Esophagus squamous epithelium (tissue), 5 donors: ENCODE results near the gene IGFBP3. TPM values are rescaled to one million over a fixed set of nuclear protein-coding genes. Genes with fewer than 3 reads are reported as not detected.
"Not testable (repeated sequence)": the region's sequence is repeated elsewhere in the genome, so short reads cannot be mapped to it uniquely, and the experiment has no call there.

Experiments used
- DNase-seq: peaks from one replicate; lab custom pipeline; 2025; lab: John Stamatoyannopoulos, UW
- H3K27ac ChIP-seq, 4 donors: fragments of 200-600 bp; sonication (generic); one replicate each; pipeline ENCODE4 v1.5.1; 2016 to 2019; ENCODE audit warnings: mild to moderate bottlenecking in 1 of 4
- H3K27me3 ChIP-seq, 4 donors: fragments of 200-600 bp; sonication (generic); 1 replicate in 3 of 4; 2 replicates in 1 of 4; pipeline versions ENCODE4 v1.5.1 to v1.6.0; 2017 to 2021; ENCODE audit warnings: antibody characterized with exemption in 1 of 4
- H3K36me3 ChIP-seq, 3 donors: fragments of 200-600 bp; sonication (generic); one replicate each; pipeline ENCODE4 v1.5.1; 2016 to 2019
- H3K4me1 ChIP-seq, 3 donors: fragments of 200-600 bp; sonication (generic); one replicate each; pipeline ENCODE4 v1.5.1; 2017 to 2019
- H3K4me3 ChIP-seq, 4 donors: fragments of 200-600 bp; sonication (generic); 1 replicate in 3 of 4; 2 replicates in 1 of 4; pipeline ENCODE4 v1.5.1; 2016 to 2019; ENCODE audit warnings: mild to moderate bottlenecking in 2 of 4, moderate library complexity in 1 of 4
- H3K9me3 ChIP-seq, 3 donors: fragments of 200-600 bp; sonication (generic); one replicate each; pipeline ENCODE4 v1.5.1; 2016 to 2019
- POLR2A ChIP-seq, 4 donors: fragments of 450-650 bp; IDR thresholded peaks; one replicate each; pipeline ENCODE4 v1.6.1; 2017; ENCODE audit warnings: antibody characterized with exemption in 4 of 4, mild to moderate bottlenecking in 4 of 4, moderate library complexity in 3 of 4
- WGBS, 2 donors: methylation state at CpG; one replicate each; pipeline ENCODE4 v1.1.5; 2018; 5-methylcytosine and 5-hydroxymethylcytosine counted together
- intact Hi-C: fragments of 100-400 bp; cut with DNase I; formaldehyde crosslinking; loops from one replicate; pipeline ENCODE4 v1.15.0; 2022
- total RNA-seq, 4 donors: library from RNA; depleted of rRNA; stranded (reverse); fragments of >200 nt; gene quantifications; one replicate each; pipeline ENCODE4 v1.1.0, GENCODE V29; 2016
- TF ChIP-seq, protein P1 (sequence below), 6 experiments: fragments of 450-650 bp in 4 of 6; fragments of 200-600 bp in 2 of 6; sonication (generic) in 2 of 6; IDR thresholded peaks; one replicate each; pipeline ENCODE4 v1.5.1; 2016 to 2019; ENCODE audit warnings: antibody characterized with exemption in 6 of 6, mild to moderate bottlenecking in 4 of 6, moderate library complexity in 4 of 6
- donor health status: DM: yes; HTN: yes; CAD: no.

IGFBP3 gene
- total RNA-seq, 4 donors from 2014 or later, result 11.8 to 68.4 (median 47.9) TPM

- Histone ChIP-seq H3K36me3 (no peaks in the 10 kb centered on the region), H3K27me3 (no peaks in the 10 kb centered on the region), H3K4me3 (no peak overlapping the region), H3K9me3 (no peaks in the 10 kb centered on the region), H3K4me1 (no peaks in the 10 kb centered on the region), H3K27ac (no peak overlapping the region)
- intact Hi-C loops, result no loop called here
- no peak for DNase-seq
- 56 to 63% methylated on average over 7 of the region's 7 CpGs for WGBS, 2 donors
- TF ChIP-seq, protein P1, sequence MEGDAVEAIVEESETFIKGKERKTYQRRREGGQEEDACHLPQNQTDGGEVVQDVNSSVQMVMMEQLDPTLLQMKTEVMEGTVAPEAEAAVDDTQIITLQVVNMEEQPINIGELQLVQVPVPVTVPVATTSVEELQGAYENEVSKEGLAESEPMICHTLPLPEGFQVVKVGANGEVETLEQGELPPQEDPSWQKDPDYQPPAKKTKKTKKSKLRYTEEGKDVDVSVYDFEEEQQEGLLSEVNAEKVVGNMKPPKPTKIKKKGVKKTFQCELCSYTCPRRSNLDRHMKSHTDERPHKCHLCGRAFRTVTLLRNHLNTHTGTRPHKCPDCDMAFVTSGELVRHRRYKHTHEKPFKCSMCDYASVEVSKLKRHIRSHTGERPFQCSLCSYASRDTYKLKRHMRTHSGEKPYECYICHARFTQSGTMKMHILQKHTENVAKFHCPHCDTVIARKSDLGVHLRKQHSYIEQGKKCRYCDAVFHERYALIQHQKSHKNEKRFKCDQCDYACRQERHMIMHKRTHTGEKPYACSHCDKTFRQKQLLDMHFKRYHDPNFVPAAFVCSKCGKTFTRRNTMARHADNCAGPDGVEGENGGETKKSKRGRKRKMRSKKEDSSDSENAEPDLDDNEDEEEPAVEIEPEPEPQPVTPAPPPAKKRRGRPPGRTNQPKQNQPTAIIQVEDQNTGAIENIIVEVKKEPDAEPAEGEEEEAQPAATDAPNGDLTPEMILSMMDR (IDR thresholded peaks at IDR 0.05), result no peak
Observed at GRCh38 chr7:45968312-45968711, 47.2 kb upstream of the IGFBP3 start.

GRCh38 chr7:45967591-45968157 lies 46.6 kb upstream of the IGFBP3 start:
- Histone ChIP-seq H3K4me1 (no peaks in the 10 kb centered on the region), H3K27me3 (no peaks in the 10 kb centered on the region), H3K27ac (no peak overlapping the region), H3K9me3 (no peaks in the 10 kb centered on the region), H3K4me3 (no peak overlapping the region), H3K36me3 (no peaks in the 10 kb centered on the region)
- intact Hi-C loops, result no loop called here
- WGBS, 2 donors, result 67 to 83% methylated on average over 1 to 2 of the region's 5 CpGs
- DNase-seq, result no peak
- no peak for TF ChIP-seq POLR2A (IDR thresholded peaks at IDR 0.05)
- TF ChIP-seq, protein P1 (IDR thresholded peaks at IDR 0.05), result no peak

DNA sequence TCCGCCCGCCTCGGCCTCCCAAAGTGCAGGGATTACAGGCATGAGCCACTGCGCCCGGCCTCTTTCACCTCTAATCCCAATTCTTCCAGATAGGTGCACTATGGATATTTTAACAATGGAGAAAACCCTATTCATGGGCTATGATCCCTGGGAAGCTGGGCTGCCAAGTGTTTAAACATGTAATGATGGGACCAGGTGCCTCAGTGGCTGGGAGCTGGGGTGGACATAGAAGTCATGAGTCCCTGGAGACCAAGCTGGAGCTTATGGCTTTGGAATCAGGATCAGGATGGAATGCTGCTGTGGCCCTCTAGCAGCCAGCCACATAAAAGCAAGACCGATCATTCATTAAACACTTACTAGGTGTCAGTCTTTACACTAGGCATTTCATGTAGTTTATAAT lies 41.8 kb upstream of the IGFBP3 start:
- Histone ChIP-seq H3K36me3 (no peaks in the 10 kb centered on the region), H3K27me3 (no peaks in the 10 kb centered on the region), H3K9me3 (no peaks in the 10 kb centered on the region), H3K4me3 (no peak overlapping the region), H3K4me1 (no peaks in the 10 kb centered on the region), H3K27ac (no peak overlapping the region)
- no peak for TF ChIP-seq POLR2A (IDR thresholded peaks at IDR 0.05)
- TF ChIP-seq, protein P1 (IDR thresholded peaks at IDR 0.05), result no peak
- WGBS, 2 donors, result 100% methylated on average over 1 to 4 of the region's 6 CpGs
- no peak for DNase-seq
- intact Hi-C loops, result no loop called here

- no peaks in the 10 kb centered on the region for H3K9me3 ChIP-seq
- H3K36me3 ChIP-seq, result no peaks in the 10 kb centered on the region
- DNase-seq, result no peak
- H3K4me1 ChIP-seq, result no peaks in the 10 kb centered on the region
- TF ChIP-seq, protein P1 (IDR thresholded peaks at IDR 0.05), result no peak
- TF ChIP-seq POLR2A (IDR thresholded peaks at IDR 0.05), result no peak
- H3K27ac ChIP-seq, result no peak overlapping the region
- 48 to 72% methylated on average over 3 of the region's 3 CpGs for WGBS, 2 donors
- intact Hi-C loops, result no loop called here
- H3K4me3 ChIP-seq, result no peak overlapping the region
- H3K27me3 ChIP-seq, result no peaks in the 10 kb centered on the region
Observed at GRCh38 chr7:45957721-45958120, 36.6 kb upstream of the IGFBP3 start.

- H3K9me3 ChIP-seq, result no peaks in the 10 kb centered on the region
Observed at GRCh38 chr7:45955286-45955685, 34.2 kb upstream of the IGFBP3 start.

GRCh38 chr7:45953055-45953454 lies 32.0 kb upstream of the IGFBP3 start:
- H3K9me3 ChIP-seq, H3K27ac ChIP-seq, H3K36me3 ChIP-seq, H3K4me3 ChIP-seq, H3K27me3 ChIP-seq, H3K4me1 ChIP-seq, DNase-seq, intact Hi-C loops: not testable (repeated sequence)
- WGBS, 2 donors, result 92 to 94% methylated on average over 18 to 19 of the region's 23 CpGs

More at GRCh38 chr7:45955286-45955685, 34.2 kb upstream of the IGFBP3 start:
- Histone ChIP-seq H3K27me3 (no peaks in the 10 kb centered on the region), H3K36me3 (no peaks in the 10 kb centered on the region), H3K4me3 (no peak overlapping the region), H3K4me1 (no peaks in the 10 kb centered on the region), H3K27ac (no peak overlapping the region)
- WGBS, 2 donors, result 93 to 100% methylated on average over 1 of the region's 1 CpG
- intact Hi-C loops, result no loop called here
- no peak for TF ChIP-seq POLR2A (IDR thresholded peaks at IDR 0.05)
- TF ChIP-seq, protein P1 (IDR thresholded peaks at IDR 0.05), result no peak
- no peak for DNase-seq
